ENCODE measurements around the gene ATF7IP2. TPM values are rescaled to one million over a fixed set of nuclear protein-coding genes. Genes with fewer than 3 reads are reported as not detected.

The ATF7IP2 gene
- total and polyA plus RNA-seq, 2 of the 13 experiments (the other 11 are each of a cell fraction or from before 2014, with no cell fraction given): 117 to 217 TPM

DNA sequence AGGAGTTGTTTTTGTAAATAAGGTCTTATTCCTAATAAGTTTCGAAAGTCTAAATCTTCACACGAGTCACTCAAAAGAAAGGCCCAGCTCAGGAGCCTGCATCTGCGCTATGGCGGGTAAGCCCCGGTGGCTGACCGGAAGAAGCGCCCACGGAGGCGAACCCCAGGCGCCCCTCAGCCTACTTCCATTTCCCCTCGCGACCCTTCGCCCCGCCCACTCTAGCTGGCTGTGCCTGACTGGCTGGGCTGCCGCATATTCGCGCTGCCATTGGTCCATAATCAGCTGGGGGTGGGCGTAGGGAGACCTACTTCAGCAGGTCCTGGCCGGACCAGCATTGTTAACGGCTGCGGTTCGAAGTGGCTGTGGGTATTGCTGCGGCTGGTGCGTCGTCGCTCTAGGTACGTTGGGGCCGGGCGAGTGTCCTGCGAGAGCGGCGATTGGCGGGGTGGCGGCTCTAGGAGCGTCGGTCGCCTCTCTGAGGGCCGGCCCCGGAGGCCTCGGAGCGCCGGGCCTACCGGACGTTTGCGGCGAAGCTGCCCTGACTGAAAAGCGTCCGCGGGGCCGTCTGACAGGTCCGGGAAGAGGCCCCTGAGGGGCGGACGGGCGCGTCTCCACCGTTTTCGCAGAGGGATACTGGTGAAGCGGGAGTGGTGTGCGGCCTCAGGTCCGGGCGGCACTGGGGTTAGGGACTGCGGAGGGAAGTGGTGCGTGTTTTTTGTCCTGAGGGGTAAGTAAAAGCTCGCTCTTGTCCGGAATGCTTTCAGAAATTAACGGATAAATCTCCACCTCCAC lies at the start of gene ATF7IP2 (continued):
- TF ChIP-seq, protein P1, sequence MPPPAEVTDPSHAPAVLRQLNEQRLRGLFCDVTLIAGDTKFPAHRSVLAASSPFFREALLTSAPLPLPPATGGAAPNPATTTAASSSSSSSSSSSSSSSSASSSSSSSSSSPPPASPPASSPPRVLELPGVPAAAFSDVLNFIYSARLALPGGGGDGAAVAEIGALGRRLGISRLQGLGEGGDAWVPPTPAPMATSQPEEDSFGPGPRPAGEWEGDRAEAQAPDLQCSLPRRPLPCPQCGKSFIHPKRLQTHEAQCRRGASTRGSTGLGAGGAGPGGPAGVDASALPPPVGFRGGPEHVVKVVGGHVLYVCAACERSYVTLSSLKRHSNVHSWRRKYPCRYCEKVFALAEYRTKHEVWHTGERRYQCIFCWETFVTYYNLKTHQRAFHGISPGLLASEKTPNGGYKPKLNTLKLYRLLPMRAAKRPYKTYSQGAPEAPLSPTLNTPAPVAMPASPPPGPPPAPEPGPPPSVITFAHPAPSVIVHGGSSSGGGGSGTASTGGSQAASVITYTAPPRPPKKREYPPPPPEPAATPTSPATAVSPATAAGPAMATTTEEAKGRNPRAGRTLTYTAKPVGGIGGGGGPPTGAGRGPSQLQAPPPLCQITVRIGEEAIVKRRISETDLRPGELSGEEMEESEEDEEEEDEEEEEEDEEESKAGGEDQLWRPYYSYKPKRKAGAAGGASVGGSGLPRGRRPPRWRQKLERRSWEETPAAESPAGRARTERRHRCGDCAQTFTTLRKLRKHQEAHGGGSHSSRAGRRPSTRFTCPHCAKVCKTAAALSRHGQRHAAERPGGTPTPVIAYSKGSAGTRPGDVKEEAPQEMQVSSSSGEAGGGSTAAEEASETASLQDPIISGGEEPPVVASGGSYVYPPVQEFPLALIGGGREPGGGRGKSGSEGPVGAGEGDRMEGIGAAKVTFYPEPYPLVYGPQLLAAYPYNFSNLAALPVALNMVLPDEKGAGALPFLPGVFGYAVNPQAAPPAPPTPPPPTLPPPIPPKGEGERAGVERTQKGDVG (CRISPR knock-in tag; IDR thresholded peaks at IDR 0.05; ENCODE audit: borderline replicate concordance): peak; percentile 89; the same call in 1 of the 2 replicates
- TF ChIP-seq NFKB2 (CRISPR knock-in tag; IDR thresholded peaks at IDR 0.05; ENCODE audit: borderline replicate concordance) (peak; percentile 99; the same call in 1 of the 2 replicates), MED8 (CRISPR knock-in tag; IDR thresholded peaks at IDR 0.05; ENCODE audit: insufficient replicate concordance) (peak; percentile 83), ZNF343 (CRISPR knock-in tag; IDR thresholded peaks at IDR 0.05) (peak; percentile 95), MEIS2 (CRISPR knock-in tag; IDR thresholded peaks at IDR 0.05) (peak; percentile 77), HOXA7 (CRISPR knock-in tag; IDR thresholded peaks at IDR 0.05) (no peak), ZFP90 (CRISPR knock-in tag; IDR thresholded peaks at IDR 0.05; ENCODE audit: borderline replicate concordance) (peak; percentile 97), GPN1 (CRISPR knock-in tag; IDR thresholded peaks at IDR 0.05; ENCODE audit: borderline replicate concordance) (peak; percentile 92; the same call in 1 of the 2 replicates), FOXC1 (CRISPR knock-in tag; IDR thresholded peaks at IDR 0.05; ENCODE audit: borderline replicate concordance) (peak; percentile 99), POGZ (CRISPR knock-in tag; IDR thresholded peaks at IDR 0.05) (peak; percentile 100), FOXO1 (CRISPR knock-in tag; IDR thresholded peaks at IDR 0.05) (peak; percentile 83), KAT7 (CRISPR knock-in tag; IDR thresholded peaks at IDR 0.05; ENCODE audit: borderline replicate concordance) (peak; percentile 100), ZIK1 (CRISPR knock-in tag; IDR thresholded peaks at IDR 0.05; ENCODE audit: borderline replicate concordance, low read depth) (peak; percentile 94), DR1 (CRISPR knock-in tag; IDR thresholded peaks at IDR 0.05) (peak; percentile 100), NCOA5 (CRISPR knock-in tag; IDR thresholded peaks at IDR 0.05) (no peak), ZNF546 (CRISPR knock-in tag; conservative IDR thresholded peaks at IDR 0.05) (peak; percentile 57), NCOA1 (CRISPR knock-in tag; IDR thresholded peaks at IDR 0.05) (peak; percentile 94)
- TF ChIP-seq, protein P2, sequence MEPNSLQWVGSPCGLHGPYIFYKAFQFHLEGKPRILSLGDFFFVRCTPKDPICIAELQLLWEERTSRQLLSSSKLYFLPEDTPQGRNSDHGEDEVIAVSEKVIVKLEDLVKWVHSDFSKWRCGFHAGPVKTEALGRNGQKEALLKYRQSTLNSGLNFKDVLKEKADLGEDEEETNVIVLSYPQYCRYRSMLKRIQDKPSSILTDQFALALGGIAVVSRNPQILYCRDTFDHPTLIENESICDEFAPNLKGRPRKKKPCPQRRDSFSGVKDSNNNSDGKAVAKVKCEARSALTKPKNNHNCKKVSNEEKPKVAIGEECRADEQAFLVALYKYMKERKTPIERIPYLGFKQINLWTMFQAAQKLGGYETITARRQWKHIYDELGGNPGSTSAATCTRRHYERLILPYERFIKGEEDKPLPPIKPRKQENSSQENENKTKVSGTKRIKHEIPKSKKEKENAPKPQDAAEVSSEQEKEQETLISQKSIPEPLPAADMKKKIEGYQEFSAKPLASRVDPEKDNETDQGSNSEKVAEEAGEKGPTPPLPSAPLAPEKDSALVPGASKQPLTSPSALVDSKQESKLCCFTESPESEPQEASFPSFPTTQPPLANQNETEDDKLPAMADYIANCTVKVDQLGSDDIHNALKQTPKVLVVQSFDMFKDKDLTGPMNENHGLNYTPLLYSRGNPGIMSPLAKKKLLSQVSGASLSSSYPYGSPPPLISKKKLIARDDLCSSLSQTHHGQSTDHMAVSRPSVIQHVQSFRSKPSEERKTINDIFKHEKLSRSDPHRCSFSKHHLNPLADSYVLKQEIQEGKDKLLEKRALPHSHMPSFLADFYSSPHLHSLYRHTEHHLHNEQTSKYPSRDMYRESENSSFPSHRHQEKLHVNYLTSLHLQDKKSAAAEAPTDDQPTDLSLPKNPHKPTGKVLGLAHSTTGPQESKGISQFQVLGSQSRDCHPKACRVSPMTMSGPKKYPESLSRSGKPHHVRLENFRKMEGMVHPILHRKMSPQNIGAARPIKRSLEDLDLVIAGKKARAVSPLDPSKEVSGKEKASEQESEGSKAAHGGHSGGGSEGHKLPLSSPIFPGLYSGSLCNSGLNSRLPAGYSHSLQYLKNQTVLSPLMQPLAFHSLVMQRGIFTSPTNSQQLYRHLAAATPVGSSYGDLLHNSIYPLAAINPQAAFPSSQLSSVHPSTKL (CRISPR knock-in tag; IDR thresholded peaks at IDR 0.05): peak; percentile 87
- TF ChIP-seq, protein P3, sequence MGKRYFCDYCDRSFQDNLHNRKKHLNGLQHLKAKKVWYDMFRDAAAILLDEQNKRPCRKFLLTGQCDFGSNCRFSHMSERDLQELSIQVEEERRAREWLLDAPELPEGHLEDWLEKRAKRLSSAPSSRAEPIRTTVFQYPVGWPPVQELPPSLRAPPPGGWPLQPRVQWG (CRISPR knock-in tag; IDR thresholded peaks at IDR 0.05; ENCODE audit: borderline replicate concordance, low read depth): no peak
- TF ChIP-seq, protein P4, sequence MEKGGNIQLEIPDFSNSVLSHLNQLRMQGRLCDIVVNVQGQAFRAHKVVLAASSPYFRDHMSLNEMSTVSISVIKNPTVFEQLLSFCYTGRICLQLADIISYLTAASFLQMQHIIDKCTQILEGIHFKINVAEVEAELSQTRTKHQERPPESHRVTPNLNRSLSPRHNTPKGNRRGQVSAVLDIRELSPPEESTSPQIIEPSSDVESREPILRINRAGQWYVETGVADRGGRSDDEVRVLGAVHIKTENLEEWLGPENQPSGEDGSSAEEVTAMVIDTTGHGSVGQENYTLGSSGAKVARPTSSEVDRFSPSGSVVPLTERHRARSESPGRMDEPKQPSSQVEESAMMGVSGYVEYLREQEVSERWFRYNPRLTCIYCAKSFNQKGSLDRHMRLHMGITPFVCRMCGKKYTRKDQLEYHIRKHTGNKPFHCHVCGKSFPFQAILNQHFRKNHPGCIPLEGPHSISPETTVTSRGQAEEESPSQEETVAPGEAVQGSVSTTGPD (CRISPR knock-in tag; IDR thresholded peaks at IDR 0.05): peak; percentile 48; the same call in 1 of the 2 replicates
